Measurements from ENCODE around the gene IGFBPL1. TPM values are rescaled to one million over a fixed set of nuclear protein-coding genes. Genes with fewer than 3 reads are reported as not detected.

IGFBPL1 gene
- total RNA-seq, 1 experiment from 2014 or later = 13.7 TPM

DNA sequence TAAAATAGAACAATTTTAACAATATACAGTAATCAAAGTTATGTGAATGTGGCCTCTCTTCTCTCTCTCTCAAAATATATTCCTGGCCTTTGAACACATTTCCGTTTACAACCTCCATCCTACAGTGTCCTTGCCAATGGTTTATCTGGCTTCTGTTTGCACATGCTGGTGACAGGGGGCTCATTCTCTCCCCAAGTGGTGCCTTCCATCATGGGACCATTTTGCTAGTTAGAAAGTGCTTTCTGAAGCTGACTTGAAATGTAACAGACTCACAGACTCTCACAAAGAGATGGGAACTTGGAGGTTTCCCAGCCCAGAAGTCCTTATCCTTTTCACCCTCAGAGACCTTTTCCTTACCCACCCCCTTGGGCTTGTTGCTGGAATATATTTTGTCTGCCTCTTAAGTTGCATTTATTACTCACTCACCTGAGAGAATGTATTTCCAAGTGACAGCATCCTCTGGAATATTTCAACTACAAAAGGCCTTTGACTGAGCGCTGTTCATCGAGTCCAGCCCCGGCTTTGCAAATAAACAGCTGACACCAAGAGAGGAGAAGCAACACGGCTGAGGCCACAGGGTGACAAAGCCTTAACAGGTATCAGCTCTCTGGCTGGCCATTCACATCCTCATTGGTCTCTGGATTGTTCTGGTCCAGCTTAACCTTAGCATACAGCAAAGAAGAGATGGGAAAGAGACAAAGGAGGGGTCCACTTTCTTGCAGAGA lies 49.2 kb downstream of the IGFBPL1 start:
- no TSS peak for BruUV-seq (replicated peaks)
- CTCF ChIA-PET = no interaction called here
- in situ Hi-C loops (cut with HindIII; ENCODE audit: low pct_unique_long_range_greater_than_20kb, low sequenced_read_pairs) = no loop called here

DNA sequence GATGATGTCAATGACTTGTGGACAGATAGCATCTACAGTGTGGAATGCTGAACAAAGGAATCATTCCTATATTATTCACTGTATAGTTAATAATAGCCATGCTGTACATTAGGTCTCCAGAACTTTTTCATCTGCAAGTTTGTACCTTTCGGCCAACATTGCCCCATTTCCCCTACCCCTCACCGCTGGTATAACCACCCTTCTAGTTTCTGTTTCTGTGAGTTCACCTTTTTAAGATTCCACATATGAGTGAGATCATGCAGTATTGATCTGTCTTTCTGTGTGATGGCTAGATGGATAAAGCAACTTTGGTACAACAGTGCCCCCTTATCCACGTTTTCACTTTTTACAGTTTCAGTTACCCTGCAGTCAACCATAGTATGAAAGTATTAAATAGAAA lies 50.6 kb downstream of the IGFBPL1 start:
- DNase-seq (ENCODE audit: low read depth, low spot score) (no peak), ATAC-seq (no peak)
- in situ Hi-C loops (cut with HindIII; ENCODE audit: low pct_unique_long_range_greater_than_20kb, low sequenced_read_pairs) (no loop called here), intact Hi-C loops (cut with micrococcal nuclease; ENCODE audit: unreplicated experiment) (no loop called here)
- H3K9me3 ChIP-seq (ENCODE audit: control insufficient read depth, insufficient read depth, low read depth, low read length) = no peaks in the 10 kb centered on the region
- no peak for TF ChIP-seq TCF7L2 (IDR thresholded peaks at IDR 0.05; ENCODE audit: low read depth, low read length)
- TF ChIP-seq, protein P1, sequence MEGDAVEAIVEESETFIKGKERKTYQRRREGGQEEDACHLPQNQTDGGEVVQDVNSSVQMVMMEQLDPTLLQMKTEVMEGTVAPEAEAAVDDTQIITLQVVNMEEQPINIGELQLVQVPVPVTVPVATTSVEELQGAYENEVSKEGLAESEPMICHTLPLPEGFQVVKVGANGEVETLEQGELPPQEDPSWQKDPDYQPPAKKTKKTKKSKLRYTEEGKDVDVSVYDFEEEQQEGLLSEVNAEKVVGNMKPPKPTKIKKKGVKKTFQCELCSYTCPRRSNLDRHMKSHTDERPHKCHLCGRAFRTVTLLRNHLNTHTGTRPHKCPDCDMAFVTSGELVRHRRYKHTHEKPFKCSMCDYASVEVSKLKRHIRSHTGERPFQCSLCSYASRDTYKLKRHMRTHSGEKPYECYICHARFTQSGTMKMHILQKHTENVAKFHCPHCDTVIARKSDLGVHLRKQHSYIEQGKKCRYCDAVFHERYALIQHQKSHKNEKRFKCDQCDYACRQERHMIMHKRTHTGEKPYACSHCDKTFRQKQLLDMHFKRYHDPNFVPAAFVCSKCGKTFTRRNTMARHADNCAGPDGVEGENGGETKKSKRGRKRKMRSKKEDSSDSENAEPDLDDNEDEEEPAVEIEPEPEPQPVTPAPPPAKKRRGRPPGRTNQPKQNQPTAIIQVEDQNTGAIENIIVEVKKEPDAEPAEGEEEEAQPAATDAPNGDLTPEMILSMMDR (IDR thresholded peaks at IDR 0.05) = no peak
- no peak for TF ChIP-seq SIN3A (IDR thresholded peaks at IDR 0.05; ENCODE audit: borderline replicate concordance, insufficient read depth, low read depth, low read length)
- TF ChIP-seq, protein P2, sequence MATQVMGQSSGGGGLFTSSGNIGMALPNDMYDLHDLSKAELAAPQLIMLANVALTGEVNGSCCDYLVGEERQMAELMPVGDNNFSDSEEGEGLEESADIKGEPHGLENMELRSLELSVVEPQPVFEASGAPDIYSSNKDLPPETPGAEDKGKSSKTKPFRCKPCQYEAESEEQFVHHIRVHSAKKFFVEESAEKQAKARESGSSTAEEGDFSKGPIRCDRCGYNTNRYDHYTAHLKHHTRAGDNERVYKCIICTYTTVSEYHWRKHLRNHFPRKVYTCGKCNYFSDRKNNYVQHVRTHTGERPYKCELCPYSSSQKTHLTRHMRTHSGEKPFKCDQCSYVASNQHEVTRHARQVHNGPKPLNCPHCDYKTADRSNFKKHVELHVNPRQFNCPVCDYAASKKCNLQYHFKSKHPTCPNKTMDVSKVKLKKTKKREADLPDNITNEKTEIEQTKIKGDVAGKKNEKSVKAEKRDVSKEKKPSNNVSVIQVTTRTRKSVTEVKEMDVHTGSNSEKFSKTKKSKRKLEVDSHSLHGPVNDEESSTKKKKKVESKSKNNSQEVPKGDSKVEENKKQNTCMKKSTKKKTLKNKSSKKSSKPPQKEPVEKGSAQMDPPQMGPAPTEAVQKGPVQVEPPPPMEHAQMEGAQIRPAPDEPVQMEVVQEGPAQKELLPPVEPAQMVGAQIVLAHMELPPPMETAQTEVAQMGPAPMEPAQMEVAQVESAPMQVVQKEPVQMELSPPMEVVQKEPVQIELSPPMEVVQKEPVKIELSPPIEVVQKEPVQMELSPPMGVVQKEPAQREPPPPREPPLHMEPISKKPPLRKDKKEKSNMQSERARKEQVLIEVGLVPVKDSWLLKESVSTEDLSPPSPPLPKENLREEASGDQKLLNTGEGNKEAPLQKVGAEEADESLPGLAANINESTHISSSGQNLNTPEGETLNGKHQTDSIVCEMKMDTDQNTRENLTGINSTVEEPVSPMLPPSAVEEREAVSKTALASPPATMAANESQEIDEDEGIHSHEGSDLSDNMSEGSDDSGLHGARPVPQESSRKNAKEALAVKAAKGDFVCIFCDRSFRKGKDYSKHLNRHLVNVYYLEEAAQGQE (IDR thresholded peaks at IDR 0.05; ENCODE audit: insufficient read depth in 1 of 2, low read depth in 2 of 2, low read length in 1 of 2) = no peak
- no peak for TF ChIP-seq POLR2AphosphoS5 (IDR thresholded peaks at IDR 0.05; ENCODE audit: low read depth, low read length)
- no peak overlapping the region for H3K4me3 ChIP-seq (ENCODE audit: low read depth in 2 of 2, low read length in 2 of 2)
- H3K27me3 ChIP-seq (ENCODE audit: control insufficient read depth, insufficient read depth, low read length) = no peaks in the 10 kb centered on the region
- no peak overlapping the region for H3K27ac ChIP-seq (ENCODE audit: low read length)
- ChIA-PET POLR2A (no interaction called here), CTCF (no interaction called here)
- H3K4me1 ChIP-seq (ENCODE audit: control insufficient read depth, insufficient read depth, low read length) = no peaks in the 10 kb centered on the region
- H3K36me3 ChIP-seq (ENCODE audit: control insufficient read depth, insufficient read depth, low read length) = no peaks in the 10 kb centered on the region
- no TSS peak for BruUV-seq (replicated peaks)

More for the DNA sequence above, 49.2 kb downstream of the IGFBPL1 start:
- no peaks in the 10 kb centered on the region for H3K36me3 ChIP-seq (ENCODE audit: control insufficient read depth, insufficient read depth, low read length)
- TF ChIP-seq, protein P1 (IDR thresholded peaks at IDR 0.05) = no peak
- TF ChIP-seq POLR2AphosphoS5 (IDR thresholded peaks at IDR 0.05; ENCODE audit: low read depth, low read length) (no peak), TCF7L2 (IDR thresholded peaks at IDR 0.05; ENCODE audit: low read depth, low read length) (no peak), SIN3A (IDR thresholded peaks at IDR 0.05; ENCODE audit: borderline replicate concordance, insufficient read depth, low read depth, low read length) (no peak)
- TF ChIP-seq, protein P2 (IDR thresholded peaks at IDR 0.05; ENCODE audit: insufficient read depth in 1 of 2, low read depth in 2 of 2, low read length in 1 of 2) = no peak
- intact Hi-C loops (cut with micrococcal nuclease; ENCODE audit: unreplicated experiment) = no loop called here
- H3K4me1 ChIP-seq (ENCODE audit: control insufficient read depth, insufficient read depth, low read length) = no peaks in the 10 kb centered on the region
- DNase-seq (ENCODE audit: low read depth, low spot score) = no peak
- no peak overlapping the region for H3K4me3 ChIP-seq (ENCODE audit: low read depth in 2 of 2, low read length in 2 of 2)
- no peak overlapping the region for H3K27ac ChIP-seq (ENCODE audit: low read length)
- no peaks in the 10 kb centered on the region for H3K9me3 ChIP-seq (ENCODE audit: control insufficient read depth, insufficient read depth, low read depth, low read length)
- ATAC-seq = no peak
- no peaks in the 10 kb centered on the region for H3K27me3 ChIP-seq (ENCODE audit: control insufficient read depth, insufficient read depth, low read length)
- POLR2A ChIA-PET = interaction anchor here (0.7 kb wide), 1 partner anchor 209 kb away, joined by 3 read pairs; no protein-coding TSS in a partner anchor

Data from Panc1 (cell line).